ENCODE measurements around the gene TRPM6.
A peak's percentile ranks its signal among the peaks of the same experiment; 100 is the strongest.
"Not testable (repeated sequence)": the region's sequence is repeated elsewhere in the genome, so short reads cannot be mapped to it uniquely, and the experiment has no call there.

The TRPM6 gene

DNA sequence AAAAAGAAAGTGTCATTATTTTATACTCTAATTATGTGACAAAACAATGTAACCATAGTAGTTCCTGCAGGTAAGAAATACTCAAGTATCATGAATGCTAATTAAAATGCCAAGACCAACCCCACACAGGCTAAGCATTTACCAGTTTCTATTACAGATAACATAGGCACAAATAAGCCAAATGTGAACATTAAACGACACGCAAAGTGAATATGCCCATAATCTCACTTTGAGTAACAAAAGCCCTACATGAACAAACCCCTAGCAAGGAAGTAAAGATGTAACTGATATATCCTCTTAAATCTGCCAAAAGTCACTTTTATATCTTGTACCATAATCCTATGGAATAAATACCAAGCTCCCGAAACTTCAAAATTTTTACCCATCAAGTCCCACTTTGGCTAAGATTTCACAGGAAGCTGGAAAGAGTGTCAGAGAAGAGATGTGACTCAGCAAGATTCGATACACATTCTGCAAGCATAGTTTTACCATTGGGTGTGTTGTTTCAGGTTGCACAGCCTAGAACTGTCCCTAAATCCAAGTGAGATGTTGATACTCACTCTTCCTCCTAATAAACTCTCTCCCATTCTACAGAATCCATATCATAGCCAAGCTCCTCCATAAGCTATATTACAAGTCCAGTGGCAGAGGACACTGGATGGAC lies 28.8 kb downstream of the TRPM6 start:
- DNase-seq = no peak

- DNase-seq = no peak
Measured at GRCh38 chr9:74856989-74857388, 30.7 kb downstream of the TRPM6 start.

DNA sequence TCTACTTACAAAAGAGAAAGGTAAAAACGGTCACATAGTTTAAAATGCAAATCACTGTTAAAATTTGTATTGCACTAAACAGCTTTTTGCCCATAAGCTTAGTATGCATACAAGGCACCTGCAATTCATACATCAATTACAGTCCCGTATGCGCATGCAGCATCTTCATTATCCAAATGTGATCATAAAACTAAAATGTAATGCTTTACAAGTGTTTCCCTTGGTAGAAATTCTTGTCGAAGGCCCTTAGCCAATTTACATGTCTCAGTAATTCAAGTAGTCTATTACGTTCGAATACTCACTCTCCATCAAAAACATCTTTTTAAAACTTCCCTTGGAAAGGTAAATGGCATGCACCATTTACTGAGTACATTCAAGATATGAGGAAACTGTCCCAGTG lies 32.6 kb downstream of the TRPM6 start:
- no peak for DNase-seq

- DNase-seq = not testable (repeated sequence)
Measured at GRCh38 chr9:74853024-74853423, 34.7 kb downstream of the TRPM6 start.

GRCh38 chr9:74848153-74848525 lies 39.6 kb downstream of the TRPM6 start:
- no peak for DNase-seq

GRCh38 chr9:74847478-74848152 lies 40.1 kb downstream of the TRPM6 start:
- DNase-seq = no peak

DNA sequence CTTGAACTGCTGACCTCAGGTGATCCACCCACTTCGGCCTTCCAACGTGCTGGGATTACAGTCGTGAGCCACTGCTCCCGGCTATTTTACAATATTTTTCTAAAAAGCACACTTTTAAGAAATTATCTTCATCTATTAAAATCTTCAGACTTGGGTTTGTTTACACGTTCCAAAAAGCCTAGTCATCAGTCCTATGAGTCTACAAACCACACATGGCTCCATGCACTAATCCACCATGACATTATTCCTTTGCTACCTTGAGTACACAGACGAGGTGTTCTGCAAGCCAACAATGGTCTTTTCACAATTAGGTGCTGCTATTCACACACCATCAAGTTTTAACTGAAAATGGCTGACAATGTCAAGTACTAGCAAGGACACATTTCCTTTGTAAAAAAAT lies 41.0 kb downstream of the TRPM6 start:
- no peak for DNase-seq

DNA sequence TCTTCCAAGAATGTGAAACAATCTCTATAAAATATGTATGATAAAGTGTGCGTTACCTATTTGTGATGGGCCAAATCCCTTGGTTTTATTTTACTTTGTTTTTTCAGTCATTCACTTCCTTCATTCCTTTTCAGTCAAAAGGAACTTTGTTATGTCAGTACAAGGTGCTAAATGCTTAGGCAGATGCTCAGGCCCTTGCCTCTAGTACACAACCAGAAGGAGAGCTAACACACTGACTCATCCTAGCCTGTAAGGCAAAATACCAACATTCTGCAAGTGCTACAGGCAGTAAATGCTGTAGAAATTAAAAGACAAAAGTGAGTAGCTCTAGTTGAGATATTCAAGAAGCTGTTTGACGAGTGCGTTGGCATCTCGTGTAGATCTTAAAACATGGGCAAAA lies 49.4 kb downstream of the TRPM6 start:
- no peak for DNase-seq

- DNase-seq = no peak
Measured at GRCh38 chr9:74824654-74825053, 63.1 kb downstream of the TRPM6 start.

DNA sequence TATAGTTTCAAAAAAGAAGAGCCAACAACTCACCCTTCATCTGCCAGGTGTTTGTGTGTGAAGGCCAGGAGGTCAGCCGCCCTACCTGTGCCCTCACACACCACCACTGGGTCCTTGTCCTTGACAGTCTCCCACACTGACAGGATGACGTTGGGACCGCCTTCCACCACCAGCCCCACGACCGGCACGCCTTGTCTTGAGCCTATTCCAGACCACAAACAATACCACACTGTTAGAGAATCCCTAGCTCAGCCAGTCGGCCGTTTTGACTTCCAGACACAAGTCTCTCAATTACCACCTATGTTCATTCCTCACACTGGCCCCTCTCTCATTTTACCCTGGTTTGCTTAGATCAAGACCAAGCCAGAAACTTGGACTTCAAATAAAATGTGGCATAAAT lies 66.1 kb downstream of the TRPM6 start:
- DNase-seq = no peak

DNA sequence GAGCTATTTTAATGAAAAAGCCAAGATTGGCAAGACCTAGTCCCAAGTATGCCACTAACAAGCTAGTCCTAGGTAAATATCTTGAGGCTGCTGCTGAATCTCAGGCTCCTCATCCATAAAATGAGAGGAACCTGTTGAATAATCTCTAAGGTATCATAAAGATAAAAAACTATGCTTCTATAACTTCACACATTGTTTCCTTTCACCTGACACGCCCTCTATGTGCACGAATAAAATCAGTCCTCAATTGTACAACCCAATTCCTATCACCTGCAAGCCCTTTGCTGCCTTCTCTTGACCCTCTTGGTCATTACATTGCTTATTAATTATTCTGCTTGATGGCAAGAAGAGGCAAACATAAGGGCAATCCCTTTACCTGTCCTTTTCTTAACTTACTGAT lies 69.9 kb downstream of the TRPM6 start:
- DNase-seq = no peak

DNA sequence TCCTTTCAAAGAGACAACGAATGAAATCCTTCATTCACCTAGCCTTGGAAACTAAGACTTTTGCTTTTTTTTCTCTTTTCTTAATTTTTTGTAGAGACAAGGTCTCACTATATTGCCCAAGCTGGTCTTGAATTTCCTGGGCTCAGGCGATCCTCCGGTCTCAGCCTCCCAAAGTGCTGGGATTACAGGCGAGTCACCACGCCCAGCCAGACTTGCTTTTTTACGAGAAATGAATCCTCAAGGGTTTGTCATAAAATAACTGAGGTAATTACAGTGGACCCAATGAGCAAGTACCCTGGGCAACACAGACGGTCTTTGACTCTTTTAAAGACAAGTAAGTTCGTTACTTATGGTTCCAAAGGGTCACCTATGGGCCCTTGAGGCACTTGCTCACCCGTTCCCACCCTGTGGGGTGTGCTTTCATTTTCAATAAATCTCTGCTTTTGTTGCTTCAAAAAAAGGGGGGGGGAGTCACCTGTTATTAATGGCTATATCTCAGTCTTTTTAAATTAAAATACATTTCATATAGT lies 70.4 kb downstream of the TRPM6 start:
- no peak for DNase-seq

DNA sequence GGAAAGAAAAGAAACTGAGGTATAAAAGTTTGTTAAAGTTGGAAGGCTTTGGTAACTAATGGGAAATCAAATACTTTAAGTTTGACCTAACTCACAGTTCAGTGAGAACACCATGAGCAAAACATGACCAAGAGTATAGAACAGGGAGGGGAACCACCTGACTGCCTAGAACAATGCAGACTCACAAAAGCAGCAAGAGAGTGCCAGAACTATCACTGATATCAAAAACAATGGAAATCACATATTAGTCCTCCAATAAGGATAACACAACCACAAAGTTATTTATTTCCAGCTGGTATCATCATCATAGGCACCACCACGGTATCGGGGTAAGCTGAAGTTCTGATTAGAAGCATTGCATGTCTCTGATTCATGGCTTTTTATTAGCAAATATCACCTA lies 77.5 kb downstream of the TRPM6 start:
- DNase-seq = no peak

- no peak for DNase-seq
Measured at GRCh38 chr9:74804018-74804385, 83.7 kb downstream of the TRPM6 start.

- no peak for DNase-seq
Measured at GRCh38 chr9:74803376-74804017, 84.2 kb downstream of the TRPM6 start.

DNA sequence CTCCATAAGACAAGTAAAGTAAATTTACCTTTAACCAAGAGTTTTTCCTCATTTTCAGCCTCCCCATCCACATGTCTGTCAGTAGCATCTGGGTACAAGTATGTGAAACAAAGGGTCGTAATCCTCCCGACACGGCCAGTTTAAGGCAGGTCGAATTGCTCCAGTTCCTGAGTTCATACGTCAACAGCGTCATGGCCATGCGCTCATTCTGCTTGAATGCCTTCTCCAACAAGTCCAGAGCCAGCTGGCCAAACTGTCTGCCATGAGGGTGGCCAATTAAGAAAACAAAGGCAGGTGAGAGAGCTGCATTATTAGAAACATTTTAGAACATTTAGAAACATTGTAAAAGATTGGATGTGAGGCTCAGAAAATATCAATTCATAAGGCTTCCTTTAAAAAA lies 87.5 kb downstream of the TRPM6 start:
- DNase-seq = no peak

DNA sequence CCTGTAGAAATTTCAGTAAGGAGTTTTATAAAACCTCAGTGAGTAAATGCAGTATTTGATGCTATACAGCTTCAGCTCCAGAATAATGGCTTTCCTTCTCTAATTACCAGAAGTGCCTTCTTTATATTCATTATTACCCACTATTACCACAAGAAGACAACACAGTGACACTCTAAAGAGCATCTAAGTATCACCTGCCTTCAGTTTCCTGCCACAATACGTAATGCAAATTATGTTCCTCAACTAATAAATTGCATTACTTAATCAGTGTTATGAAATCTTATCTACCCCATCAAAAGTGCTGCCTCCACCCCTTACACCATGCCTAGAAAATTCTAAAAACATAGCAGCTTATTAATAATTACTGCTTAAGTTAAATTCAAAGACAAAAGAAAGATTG lies 91.9 kb downstream of the TRPM6 start:
- no peak for DNase-seq

GRCh38 chr9:74795081-74795480 lies 92.6 kb downstream of the TRPM6 start:
- no peak for DNase-seq

DNA sequence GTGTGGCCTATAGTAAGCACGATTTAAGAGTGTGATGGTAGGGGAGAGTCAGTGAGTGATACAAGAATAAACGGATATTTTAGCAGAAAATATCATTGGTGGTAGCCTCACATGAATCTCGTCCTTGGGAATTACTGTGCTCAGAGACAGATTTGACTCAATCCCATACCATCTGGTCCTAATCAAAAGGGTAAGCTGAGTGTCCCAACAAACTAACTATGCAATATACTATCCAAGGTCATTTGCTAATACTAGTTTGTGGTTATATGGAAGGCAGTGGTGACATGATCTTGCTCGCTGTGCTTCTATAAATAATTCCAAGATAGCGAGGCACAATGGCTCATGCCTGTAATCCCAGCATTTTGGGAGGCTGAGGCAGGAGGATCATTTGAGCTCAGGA lies 103.2 kb downstream of the TRPM6 start:
- no peak for DNase-seq

DNA sequence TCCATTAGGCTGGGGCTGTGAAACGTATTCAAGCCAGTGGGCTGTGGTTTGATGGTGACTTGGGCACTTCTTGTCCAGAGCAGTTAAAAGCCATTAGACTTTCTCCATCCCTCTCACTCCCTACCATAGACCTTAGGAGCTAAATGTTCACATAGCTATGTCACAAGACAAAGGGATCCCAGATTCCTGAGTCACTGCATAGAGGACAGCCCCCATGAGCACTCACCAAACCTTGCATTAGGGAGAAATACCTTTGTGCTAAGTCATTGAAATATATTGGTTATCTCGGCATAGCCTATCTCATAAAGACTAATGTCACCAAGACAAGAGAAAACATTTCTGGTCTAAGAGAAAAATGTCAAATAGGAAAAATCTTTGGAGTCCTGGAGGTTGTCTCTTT lies 104.3 kb downstream of the TRPM6 start:
- no peak for DNase-seq

DNA sequence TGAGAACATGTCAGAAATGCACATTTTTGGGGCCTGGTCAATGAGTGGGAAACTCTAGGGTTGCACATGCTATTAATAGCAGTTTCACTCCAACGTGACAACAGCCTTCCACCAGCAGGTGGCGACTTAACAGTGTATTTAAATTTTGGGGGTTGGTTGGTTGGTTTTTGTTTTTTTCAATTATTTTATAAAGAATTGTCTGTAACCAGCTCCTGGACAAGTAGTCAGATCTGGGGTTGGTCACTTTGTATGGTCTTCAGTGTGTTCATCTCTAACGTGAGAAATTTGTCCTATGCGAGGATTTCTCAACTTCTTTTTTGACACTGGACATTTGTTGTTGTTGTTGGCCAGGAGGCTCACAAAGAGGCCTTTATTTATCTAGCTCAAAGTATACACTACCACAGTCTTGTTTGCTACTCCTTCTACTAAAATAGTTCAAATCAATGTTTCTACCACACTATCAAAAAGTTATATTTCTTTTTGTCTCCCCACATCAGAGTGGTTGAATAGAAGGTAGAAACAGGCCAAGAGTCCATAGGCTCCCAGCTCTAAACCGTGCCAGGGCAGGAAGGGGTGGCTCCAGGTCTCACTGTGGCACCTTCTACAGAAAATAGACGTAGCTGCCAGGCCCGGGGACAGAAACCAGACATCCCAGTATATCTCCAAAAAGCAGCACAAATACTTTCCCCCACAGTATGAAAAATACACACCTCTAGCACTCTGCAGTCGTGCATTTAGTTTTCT lies 110.4 kb downstream of the TRPM6 start:
- DNase-seq = no peak

- DNase-seq = no peak
Measured at GRCh38 chr9:74775396-74775795, 112.3 kb downstream of the TRPM6 start.

GRCh38 chr9:74773886-74774479 lies 113.7 kb downstream of the TRPM6 start:
- DNase-seq = peak; percentile 50
